ENCODE measurements around the gene TRH.

The TRH gene, protein sequence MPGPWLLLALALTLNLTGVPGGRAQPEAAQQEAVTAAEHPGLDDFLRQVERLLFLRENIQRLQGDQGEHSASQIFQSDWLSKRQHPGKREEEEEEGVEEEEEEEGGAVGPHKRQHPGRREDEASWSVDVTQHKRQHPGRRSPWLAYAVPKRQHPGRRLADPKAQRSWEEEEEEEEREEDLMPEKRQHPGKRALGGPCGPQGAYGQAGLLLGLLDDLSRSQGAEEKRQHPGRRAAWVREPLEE

DNA sequence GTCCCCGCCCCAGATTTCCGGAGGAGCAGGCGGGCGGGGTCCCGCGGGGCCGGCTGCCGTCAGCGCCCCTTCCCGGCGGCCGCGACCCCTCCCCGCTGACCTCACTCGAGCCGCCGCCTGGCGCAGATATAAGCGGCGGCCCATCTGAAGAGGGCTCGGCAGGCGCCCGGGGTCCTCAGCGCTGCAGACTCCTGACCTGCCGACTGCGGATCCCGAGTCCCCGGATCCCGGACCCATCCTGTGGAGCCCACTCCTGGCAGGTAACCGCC lies at the start of gene TRH:
Gene TRH, plus strand, starts transcription at position 157 of the 269 bp plus-strand sequence. CDS start 1,097 bp downstream, outside the sequence.
- DNase-seq, result no peak

DNA sequence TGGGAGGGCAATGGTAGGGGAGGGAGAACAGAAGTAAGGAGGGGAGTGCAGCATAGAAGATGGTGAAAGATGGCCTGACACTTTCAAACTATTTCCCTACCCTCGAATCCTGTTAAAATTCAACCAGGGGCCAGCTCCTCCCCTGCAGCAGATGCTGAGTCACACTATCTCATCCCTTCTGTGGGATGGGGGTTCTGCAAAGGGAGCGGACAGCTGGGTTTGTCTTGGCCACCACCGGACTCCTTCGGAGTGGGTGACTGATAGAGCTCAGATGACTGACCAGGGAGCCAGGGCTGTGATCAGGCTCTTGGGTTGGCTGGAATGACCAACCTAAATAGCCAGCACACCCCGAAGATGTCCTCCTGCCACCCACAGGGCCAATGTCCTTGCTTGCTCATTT lies 47.4 kb upstream of the TRH start:
- no peak for DNase-seq

DNA sequence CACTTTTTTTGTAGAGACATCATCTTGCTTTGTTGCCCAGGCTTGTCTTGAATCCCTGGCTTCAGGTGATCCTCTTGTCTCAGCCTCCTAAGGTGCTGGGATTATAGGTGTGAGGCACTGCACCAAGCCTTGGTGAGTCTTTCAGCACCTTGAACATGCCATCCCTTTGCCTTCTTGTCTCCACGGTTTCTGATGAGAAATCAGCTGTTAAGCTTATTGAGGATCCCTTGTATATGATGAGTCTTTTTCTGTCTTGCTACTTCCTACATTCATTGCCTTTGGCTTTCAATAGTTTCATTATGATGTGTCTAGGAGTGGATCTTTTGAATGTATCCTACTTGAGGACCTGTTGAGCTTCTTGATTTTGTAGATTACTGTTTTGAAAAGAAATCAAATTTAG lies 45.1 kb upstream of the TRH start:
- no peak for DNase-seq

DNA sequence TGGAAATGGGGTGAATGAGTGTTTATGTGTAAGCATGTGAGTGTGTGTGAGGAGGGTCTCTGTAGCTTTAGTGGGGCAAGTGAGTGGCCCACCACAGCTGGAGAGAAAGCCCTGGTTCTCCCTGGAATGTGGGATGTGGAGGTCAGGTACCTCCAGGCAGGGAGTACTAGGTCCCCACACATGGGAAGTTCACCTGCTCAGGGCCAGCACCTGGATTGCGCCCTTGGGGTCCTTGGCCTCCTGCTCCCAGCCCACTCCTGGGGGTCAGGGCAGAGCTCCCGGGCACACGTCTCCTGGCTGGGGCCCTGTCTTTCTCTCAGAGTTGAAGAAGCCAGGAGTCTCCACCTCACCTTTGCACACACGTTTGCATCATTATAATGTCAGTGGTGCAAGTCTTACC lies 41.0 kb upstream of the TRH start:
- DNase-seq, result no peak

DNA sequence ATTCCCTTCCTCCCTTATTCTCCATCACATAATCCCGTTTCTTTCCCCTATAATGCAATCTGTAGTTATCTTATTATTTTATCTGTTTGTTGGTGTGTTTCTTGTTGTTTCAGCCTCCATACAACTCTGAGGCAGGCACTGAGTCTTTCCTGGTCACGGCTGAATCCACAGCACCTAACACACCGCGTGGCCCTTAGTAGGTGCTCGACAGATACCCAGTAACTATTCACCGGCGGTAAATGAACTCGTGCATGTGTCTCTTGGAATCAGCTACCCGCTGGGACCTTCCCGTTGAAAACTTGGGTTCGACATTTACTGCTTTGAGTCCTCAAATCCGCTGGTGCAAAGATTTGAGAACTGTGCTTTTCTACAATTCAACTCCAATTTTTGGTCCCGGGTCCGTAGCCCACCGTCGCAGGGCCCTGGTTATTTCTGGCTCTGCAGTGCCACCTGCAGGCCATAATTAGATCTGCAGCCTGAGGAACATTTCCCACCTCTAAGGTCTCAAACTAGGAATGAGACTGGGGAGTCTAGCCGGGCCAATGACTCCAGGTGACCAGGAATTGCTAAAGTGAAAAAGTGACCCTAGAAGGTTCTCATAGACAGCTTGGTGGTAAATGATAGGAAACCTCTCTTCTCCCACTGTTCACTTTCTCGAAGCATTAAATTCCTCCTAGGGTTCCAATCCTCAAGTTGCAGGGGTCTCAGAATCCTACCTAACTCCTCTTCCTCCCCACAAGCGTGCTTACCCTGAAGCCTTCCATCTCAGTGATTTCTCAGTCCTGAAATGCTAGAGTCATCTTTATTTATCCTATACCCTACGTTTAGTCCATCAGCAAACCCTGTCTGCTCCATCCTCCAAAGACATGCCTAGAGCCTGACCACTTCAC lies 40.0 kb upstream of the TRH start:
- DNase-seq, result peak; percentile 17

DNA sequence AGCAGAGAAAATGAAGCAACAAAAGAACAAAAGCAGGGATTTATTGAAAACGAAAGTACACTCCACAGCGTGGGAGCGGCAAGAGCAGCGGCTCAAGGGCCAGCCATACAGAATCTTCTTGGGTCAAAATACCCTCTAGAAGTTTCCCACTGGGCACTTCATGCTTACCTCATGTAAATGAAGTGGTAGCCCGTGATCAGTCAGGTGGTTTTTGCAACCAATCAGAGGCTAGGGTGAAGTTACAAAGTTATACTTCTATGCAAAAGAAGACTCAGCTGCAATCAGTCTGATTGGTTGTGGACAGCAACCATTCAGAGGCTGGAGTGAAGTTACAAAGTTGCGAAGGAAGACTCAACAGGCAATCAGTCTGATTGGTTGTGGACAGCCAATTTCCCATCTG lies 37.8 kb upstream of the TRH start:
- peak; percentile 59 for DNase-seq

DNA sequence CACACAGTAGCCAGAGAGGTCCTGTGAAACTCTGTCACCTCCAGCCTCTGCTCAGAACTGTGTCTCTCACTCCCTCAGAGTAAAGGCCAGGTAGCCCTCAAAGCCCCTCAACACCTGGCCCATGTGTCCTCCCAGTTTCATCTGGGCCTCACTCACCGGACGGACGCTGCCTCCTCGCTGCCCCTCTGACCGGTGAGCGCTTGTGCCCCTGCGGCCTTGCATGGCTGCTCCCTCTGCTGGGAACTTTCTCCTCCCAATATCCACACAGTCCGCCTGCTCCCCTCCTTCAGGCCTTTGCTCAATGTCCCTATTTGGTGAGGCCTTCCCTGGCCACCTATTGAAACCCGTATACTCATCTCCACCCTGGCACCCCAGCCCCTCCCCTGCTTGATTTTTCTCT lies 36.8 kb upstream of the TRH start:
- DNase-seq, result no peak

DNA sequence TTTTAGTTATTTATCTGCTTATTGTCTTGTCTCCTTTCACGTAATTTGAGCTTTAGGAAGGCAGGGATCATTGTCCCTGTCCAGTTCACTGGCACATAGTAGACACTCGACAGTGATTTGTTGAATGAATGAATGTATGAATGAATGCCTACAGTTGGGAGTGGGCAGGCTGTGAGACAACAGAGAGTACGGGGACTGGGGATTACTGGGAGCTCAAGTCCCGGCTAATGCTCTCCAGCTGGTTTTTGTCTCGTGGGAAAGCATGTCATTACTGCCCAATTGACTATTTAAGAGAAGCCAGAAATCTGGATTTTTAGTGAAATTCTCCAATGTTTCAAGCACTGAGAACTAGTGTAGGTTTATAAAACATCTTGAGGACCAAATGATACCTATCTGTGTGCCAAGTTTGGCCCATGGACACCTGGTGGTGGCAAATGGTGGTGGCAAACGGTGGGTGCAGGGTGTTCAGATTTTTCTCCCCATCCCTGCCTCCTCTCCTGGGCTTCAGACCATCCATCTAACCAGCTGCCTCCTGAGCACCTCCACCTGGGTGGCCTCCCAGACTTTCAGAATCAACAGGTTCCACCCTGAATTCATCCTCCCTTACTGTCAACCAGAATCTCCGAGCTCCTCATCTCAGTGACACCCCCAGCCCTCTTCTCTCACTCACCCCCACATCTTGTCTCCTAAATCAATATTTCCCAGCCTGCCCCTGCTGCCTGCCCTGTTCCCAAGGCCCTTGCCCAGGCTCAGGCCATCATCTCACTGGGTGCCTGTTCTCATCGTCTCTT lies 36.2 kb upstream of the TRH start:
- DNase-seq, result no peak

DNA sequence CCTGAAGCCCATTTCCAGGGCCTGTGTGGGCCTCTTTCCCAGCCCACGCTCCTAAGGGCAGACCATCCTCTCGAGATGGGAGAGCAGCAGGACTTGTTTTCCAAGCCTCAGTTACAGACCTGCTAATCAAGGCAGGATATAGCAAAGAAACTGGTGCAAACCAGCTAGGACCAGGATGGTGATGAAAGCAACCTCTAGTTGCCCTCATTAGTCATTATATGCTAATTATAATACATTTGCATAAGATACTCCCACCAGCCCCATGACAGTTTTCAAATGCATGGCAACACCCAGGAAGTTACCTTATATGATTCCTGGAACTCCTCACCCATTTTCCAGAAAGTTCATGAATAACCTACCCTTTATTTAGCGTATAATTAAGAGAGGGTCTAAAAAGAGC lies 34.4 kb upstream of the TRH start:
- DNase-seq, result no peak

DNA sequence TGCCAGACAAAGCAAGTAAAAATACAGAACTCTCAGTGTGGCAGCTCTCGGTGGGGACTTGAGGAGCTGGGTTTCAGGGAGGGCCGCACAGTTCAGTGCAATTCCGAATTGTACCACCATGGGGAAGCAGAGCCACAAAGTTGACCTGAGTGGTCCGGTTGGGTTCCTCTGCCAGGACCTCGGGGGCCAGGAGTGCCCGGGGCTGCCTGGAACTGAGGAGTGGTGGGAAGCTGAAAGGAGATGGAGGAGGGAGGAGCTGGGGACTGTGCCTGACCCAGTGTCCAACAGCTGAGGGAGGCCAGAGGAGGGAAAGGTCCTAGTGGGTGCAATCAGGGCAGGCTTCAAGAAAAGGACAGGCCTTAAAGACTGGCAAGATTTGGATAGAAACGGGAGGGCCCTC lies 32.2 kb upstream of the TRH start:
- peak; percentile 50 for DNase-seq

DNA sequence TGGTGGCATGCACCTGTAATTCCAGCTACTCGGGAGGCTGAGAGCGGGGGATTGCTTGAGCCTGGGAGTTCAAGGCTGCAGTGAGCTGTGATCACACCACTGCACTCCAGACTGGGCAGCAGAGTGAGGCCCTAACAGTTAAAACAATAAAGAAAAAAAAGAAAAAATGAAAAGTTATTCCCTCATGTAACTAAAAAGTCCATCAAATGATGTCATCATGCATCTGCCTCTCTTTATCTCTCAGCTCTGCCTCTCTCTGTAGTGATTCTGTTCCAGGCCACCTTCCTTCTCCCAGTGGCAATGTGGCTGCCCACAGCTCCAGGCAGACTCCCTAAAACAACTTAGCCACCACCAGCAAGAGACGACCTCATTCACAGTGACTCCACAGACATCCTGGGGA lies 31.5 kb upstream of the TRH start:
- no peak for DNase-seq

DNA sequence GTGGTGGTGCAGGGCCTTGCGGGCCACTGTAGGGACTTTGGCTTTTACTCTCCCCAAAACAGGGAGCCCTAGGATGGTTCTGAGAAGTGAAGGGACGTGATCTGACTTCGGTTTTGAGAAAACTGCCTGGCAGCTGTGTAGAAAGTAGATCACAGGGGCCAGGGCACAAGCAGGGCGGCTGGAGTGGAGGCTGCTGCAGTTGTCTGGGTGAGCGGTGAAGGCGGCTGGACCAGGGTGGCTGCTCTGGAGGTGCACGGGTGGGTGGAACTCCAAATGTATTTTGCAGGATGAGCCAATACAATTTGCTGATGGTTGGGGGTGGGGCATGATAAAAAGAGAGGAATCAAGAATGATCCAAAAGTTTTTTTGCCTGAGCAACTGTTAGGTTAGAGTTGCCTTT lies 29.8 kb upstream of the TRH start:
- DNase-seq, result no peak

DNA sequence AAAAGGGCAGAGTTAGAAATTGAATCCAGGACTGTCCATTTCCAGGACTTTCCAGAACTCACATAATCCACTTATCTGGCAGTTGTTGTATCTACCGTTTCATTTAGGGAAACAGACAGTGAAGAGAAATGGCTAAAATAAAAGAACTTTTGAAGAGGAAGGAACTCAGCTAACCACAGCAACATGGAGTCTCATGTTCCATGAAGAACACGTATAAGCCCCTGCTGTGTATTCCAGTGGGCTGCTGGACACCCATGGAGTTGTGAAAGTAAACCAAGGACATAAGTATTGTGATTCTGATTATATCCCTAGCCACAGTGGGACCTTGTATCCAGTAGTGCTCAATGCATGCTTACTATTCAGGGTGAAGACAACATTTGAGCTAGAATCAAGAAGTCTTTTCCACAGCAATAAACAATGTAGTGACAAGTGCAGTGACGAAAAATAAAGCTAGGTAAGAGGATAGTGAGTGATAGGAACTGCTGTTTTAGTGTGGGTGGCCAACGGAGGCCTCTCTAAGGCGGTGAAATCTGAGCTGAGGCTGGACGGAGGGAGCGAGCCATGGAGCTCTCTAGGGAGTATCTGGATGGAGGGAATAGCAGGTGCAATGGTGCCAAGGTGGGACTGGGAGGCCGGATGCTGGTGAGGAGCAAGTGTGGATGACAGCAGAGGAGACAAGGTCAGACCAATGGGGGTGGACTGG lies 26.8 kb upstream of the TRH start:
- DNase-seq, result no peak

DNA sequence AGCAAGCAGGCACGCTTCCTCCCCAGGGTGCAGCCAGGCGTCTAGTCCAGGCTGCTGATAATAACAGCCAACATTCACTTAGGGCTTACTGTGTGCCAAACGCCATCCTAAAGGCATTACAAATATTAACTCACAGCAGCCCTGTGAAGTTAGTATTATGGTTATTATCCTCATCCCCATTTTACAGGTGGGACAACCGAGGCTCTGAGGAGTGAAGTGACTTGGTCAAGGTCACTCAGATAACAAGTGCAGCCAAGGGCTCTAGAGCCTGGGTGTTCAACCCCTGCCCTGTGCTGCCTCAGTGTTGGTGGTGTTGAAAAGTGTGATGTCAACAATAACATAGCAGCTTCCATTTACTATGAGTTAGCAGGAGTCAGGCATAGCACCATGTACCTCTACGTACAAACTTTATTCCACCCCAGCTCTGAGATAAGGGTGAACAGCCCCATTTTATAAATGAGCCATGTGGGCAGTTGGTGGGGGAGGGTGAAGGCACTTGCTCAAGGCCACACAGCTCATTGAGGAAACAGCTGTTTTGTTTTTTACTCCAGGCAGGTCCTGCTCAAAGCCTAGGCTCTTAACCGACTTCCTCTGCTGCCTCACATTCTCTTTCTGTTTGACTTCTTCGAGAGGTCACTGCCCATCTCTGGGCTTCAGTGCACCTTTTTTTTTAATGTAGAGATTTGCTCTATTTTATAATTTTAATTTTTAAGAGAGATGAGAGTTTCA lies 24.0 kb upstream of the TRH start:
- DNase-seq, result no peak

DNA sequence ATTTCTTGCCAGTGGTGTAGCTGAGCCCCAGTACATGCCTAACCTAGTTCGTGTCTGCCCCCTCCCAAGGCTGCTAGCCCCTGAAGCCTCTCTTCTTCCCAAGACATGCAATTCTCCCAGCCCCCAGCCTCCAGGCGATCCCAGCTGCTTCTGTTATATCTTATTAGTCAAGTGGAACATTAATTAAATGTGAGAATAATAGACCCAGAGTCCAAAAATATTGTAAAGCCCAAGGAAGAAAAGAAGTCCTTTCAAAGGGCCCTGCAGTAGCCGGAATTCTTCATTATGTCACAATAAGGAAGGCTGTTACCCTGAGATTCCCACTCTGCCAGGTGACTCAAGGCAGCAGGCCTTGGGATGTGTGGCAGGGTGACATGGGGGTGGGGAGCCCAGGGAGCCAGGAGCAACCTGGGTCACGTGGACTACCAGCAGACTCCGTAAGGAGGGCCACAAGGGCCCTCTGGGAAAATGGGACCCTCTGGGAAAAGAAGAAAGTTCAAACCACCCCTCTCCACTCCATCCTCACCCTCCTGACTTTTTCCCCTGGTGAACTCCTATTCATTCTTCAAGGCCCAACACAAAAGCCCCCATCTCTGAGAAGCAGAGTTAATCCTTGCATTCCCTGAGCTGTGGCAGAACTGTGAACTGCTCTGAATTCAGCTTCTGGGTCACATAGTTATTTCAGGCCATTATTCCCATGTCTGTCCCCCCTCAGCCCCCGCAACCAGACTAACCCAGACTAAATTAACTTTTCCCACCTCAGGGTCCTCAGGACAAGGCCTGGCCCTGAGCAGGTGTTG lies 21.8 kb upstream of the TRH start:
- no peak for DNase-seq

DNA sequence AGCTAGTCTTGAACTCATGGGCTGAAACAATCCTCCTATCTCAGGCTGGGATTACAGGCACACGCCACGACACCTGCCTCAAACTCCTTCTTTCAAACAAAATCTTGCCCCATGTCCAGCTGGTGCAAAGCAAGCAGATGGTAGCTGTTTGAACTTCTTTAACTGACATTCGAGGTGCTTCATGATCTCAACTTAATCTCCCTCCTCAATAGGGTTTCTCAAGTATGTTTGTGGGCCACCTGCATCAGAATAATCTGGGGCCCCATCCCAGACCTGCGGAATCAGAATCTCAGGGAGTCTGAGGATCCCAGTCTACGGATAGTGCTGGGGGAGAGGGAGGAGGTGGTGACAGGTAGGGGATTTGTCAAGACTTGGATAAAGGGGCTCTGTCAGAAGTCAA lies 20.9 kb upstream of the TRH start:
- DNase-seq, result no peak

DNA sequence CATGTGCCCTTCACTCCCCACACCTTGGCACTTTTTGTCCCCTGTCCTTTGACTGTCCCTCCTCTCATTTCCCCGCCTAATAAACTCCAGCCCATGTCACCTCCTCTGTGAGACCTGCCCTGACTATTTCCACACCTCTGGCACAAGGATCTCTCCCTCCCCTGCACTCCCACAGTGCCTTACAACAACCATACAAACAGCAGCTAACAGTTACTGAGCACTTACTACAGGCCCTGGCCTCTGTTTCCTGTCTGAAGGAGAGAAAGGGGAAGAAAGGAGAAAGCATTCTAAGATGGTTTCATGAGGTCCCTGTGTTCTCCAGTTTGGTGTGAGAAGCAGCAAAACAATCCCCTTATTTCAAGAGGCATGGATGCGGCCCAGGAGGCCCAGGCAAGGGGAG lies 20.0 kb upstream of the TRH start:
- DNase-seq, result no peak

DNA sequence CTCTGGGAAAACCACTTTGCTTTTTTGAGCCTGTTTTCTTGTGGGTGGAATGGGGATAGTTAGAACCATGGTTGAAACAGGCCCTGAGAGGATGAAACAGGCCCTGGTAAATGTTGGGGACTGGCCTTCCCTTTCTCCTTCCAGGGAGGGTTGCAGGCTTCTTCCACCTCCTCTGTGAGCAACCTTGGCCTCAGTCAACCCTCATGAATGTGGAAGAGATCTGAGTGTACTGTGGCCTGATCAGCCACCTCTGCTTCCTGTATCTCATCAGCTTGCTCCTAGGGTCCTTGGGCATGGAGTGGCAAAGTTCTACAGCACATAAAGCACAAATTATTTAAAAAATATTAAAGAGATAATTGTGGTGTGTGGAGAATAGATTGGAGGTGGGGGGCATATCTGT lies 17.6 kb upstream of the TRH start:
- DNase-seq, result no peak

DNA sequence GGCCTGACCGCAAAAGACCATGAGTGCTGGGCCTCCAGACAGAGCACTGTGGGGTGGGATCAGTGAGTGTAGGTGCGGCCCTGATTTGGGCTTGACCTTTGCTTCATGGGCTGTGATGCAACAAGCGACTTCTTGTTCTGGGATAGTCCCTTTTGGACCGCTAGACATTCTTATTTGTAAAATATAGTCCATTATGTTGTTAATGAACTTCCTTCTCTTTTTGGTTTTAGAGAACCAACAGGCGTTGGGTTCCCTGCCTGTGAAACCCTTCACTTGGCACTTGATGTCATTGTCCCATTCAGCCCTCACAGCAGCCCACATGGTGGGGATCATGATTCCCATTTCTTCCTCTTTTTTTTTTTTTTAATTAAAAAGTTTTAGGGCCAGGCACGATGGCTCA lies 15.8 kb upstream of the TRH start:
- no peak for DNase-seq

DNA sequence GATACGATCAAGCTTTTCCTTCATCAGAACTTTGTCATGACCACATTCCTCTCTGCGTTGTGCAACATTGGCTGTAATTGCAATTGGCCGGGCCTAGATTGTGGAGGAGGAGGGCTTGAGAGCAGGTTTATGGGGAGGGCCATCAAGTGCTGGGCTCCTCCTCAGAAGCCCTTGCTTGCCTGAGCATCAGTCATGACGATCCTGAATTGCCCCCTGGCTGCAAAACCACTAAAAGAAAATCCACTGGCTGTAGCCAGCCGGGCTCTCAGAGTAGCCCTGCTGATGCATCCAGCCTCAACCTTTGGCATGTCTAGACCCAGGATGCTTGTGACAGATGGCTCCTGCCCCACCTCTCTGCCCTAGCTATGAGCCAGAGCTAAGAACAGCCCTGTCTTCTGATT lies 13.4 kb upstream of the TRH start:
- DNase-seq, result no peak

DNA sequence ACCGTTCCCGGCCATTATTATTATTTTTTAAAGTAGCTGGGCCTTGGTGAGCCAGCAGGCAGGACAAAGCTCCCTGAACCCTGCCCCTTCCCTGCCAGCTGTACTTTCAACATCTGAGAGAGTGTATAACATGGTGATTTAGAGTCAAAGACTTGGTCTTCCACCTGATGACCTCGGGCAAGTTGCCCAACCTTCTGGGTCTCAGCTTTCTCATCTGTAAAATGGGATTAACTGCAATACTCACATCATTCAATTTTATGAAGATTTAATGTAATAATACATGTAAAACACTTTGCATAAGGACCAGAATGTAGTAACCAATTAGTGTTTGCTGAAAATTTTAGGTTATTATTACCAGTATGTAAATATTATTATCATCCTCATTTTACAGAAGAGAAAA lies 11.9 kb upstream of the TRH start:
- DNase-seq, result no peak

DNA sequence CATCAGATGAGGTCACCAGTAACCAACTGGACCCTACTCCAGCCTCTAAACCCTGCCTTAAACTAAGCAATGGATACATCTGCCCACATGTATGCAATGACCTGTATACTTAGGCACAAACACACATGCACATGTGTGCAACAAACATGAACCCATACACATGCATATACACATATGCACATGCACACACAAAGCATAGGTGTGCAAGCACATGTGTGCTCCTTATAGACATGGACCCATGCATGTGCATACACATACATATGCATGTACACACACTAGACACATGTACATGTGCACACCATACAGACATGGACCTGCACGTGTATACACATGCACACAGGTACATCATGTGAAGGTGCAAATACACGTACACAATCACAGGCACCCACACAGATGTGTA lies 8.6 kb upstream of the TRH start:
- no peak for DNase-seq
